ENCODE data around the gene MPND.

The MPND gene

GRCh38 chr19:4367781-4368127 is 24.4 kb downstream of the MPND start:
- H3K4me3 ChIP-seq (ENCODE audit: low read depth, low read length) = no peak overlapping the region
- TF ChIP-seq CTCF (IDR thresholded peaks at IDR 0.05; ENCODE audit: insufficient read depth, low read depth, low read length, missing control alignments) = no peak
- DNase-seq (ENCODE audit: low read depth) = peak; percentile 40

DNA sequence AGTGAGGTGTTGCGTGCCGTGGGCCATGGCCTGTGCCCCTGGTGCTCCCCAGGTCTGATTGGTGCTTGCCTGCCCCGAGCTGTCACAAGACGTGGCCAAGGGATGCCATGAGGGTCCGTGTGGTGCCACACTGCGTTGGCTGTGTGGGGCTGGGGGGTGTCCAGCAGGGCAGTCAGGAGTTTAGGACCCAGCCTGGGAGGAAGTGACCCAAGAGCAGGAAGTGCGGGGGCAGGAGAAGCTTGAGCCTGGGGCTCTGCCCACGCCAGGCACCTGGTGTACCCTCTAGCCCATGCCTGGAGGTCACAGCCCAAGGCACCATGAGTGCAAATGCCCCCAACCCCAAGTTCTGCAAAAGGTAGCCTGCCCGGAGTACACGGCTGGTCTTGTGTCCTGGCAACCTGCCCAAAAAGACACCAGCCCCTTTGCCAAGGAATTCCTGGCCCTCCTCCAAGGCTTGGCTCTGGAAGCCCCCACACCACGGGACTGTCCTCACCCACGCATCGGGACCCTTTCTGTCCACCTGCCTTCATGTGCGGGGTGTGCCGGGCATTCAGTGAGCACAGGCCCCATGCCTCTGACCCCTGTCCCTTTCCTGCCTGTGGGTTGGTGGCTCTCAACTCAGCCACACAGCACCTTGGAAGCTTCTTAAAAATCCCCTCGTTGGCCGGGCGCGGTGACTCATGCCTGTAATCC is 24.9 kb downstream of the MPND start:
- peak overlapping the region; percentile 39 for H3K4me3 ChIP-seq (ENCODE audit: low read depth, low read length)
- peak; percentile 67 for DNase-seq (ENCODE audit: low read depth)
- no peak for TF ChIP-seq CTCF (IDR thresholded peaks at IDR 0.05; ENCODE audit: insufficient read depth, low read depth, low read length, missing control alignments)

GRCh38 chr19:4369109-4369887 is 25.9 kb downstream of the MPND start:
- peak; percentile 94 for DNase-seq (ENCODE audit: low read depth)
- H3K4me3 ChIP-seq (ENCODE audit: low read depth, low read length) = peak overlapping the region; percentile 43

GRCh38 chr19:4369888-4370260 is 26.5 kb downstream of the MPND start:
- peak overlapping the region; percentile 43 for H3K4me3 ChIP-seq (ENCODE audit: low read depth, low read length)
- peak; percentile 59 for TF ChIP-seq CTCF (IDR thresholded peaks at IDR 0.05; ENCODE audit: insufficient read depth, low read depth, low read length, missing control alignments)
- DNase-seq (ENCODE audit: low read depth) = peak; percentile 89

More at GRCh38 chr19:4369109-4369887, 25.9 kb downstream of the MPND start:
- peak; percentile 4 for TF ChIP-seq CTCF (IDR thresholded peaks at IDR 0.05; ENCODE audit: insufficient read depth, low read depth, low read length, missing control alignments)

DNA sequence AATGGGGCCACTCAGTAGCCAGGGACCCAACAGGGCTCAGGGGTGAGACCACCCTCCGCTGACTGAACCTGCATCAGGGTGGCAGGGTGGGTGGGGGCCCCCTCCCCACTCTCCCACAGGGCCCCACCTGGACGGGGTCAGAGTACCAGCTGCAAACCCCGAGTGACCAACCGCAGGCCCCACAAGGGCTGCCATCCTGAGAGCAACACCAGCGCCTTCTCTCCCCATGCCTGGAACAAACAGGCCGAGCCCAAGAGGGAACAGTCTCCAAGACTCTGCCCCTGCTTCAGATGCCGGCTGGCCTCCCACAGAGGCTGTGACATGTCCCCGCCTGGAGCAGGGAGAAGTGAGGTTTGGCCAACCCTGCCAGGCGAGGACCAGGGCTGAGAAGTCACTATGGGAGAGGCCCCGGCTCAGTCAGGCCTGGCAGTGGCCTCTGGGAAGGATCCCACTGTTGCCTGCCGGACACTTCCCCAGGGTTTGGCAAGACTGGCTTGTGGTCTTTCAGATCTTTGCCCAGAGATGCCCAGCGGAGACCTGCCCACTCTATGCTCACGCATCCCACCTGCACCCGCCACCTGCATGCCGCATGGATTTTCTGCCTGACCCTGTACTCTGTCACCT is 27.2 kb downstream of the MPND start:
- H3K4me3 ChIP-seq (ENCODE audit: low read depth, low read length) = peak overlapping the region; percentile 43
- DNase-seq (ENCODE audit: low read depth) = no peak
- TF ChIP-seq CTCF (IDR thresholded peaks at IDR 0.05; ENCODE audit: insufficient read depth, low read depth, low read length, missing control alignments) = no peak

DNA sequence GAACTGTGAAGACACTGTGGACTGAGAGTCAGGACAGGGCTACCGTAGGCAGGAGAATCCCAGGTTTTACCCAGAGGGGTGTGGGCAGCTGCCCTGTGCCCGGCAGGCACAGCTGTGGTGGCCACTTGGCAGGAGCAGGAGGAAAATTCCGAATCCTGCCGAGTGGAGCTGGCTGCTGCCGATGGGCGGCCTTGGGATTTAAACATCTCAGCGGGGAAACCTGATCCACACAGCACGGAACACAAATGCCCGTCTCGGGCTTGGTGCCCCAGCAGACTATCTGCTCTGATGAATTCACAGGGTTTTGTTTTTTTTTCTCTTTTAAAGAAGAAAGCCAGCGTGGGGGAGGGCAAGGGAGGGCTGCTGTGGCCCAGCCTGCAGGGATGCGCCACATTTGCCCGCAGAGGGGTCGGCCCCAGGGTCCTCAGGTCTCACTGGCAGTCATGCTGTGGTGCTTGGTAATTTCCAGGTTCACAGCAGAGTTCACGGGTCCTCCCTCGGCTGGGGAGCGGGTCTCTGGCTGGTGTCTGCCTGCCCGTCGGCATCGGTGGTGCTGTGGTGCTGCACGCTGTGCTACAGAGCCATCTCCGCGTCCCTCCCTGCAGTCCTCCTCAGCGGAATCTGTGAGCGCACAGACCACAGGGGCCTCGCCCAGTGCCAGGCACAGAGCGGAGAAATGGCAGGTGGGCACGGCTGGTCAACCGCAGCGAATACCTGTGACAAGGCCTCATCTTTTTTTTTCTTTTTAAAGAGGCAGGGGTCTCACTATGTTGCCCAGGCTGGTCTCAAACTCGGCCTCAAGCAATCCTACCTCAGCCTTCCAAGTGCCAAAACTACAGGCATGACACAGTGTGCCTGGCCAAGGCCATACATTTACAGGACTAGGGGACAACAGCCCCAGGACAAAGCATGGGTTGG is 28.1 kb downstream of the MPND start:
- no peak for DNase-seq (ENCODE audit: low read depth)
- no peak for TF ChIP-seq CTCF (IDR thresholded peaks at IDR 0.05; ENCODE audit: insufficient read depth, low read depth, low read length, missing control alignments)
- peak overlapping the region; percentile 43 for H3K4me3 ChIP-seq (ENCODE audit: low read depth, low read length)
